ENCODE data around the gene MYBBP1A. TPM values are rescaled to one million over a fixed set of nuclear protein-coding genes. Genes with fewer than 3 reads are reported as not detected.

Gene MYBBP1A
- total and polyA plus RNA-seq, 2 of the 4 experiments (the other 2 are of a cell fraction), result 22.6 to 45.9 TPM

DNA sequence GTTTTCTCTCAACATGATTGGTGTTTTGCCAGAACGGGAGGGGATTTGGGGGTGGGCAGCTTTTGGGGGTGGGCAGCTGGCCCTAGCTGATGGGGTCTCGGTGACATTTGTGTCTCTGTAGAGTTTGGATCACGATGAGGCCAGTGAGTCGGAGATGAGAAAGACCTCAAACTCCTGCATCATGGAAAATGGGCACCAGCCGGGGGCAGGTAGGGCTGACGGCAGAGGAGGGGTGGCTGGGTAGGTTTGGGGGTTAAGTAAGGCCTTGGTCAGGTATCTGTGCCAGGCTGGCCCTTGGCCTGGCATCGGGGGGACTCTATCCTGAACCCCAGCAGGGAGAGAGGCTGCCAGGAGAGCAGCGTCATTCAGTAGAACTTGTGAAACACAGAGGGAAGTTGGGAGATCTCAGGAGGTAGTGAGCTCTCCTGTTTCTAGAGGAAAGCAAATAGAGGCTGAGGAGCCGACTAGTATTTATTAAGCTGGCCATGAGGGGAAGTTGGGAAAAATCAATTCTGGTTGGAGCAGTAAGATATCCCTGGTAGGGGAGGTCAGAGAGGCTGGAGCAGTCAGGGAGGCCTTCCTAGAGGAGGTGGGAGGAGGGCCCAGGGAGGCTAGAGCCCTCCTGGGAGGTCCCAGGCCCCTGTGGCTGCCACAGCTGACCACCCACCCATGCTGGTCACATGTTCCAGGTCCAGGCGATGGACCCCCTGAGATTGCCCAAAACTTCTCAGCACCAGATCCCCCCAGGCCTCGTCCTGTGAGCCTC is 37.2 kb upstream of the MYBBP1A start:
- Histone ChIP-seq H3K79me1 (ENCODE audit: low read depth in 1 of 2, low read length in 2 of 2) (no peaks in the 10 kb centered on the region), H3K56ac (ENCODE audit: extremely low read depth, insufficient read depth, low read length) (no peak overlapping the region), H3K23ac (ENCODE audit: low read depth, low read length) (no peak overlapping the region), H2AFZ (replicated peaks; ENCODE audit: low read length, poor library complexity) (no peak overlapping the region), H3K27me3 (ENCODE audit: control insufficient read depth, insufficient read depth, low read length) (peaks cover 40% of the 10 kb centered on the region), H3K4me1 (ENCODE audit: control insufficient read depth, insufficient read depth, low read length) (peaks cover 4% of the 10 kb centered on the region; the same call in 1 of the 2 replicates), H4K20me1 (ENCODE audit: insufficient read depth, low read length) (no peaks in the 10 kb centered on the region), H4K5ac (ENCODE audit: low read depth, low read length) (no peak overlapping the region), H3K14ac (replicated peaks; ENCODE audit: low read depth, low read length) (no peak overlapping the region), H3K4me2 (ENCODE audit: low read depth, low read length) (no peak overlapping the region), H2BK15ac (ENCODE audit: low read depth, low read length) (no peak overlapping the region), H2AK5ac (ENCODE audit: low read depth, low read length) (no peak overlapping the region), H3K9me1 (ENCODE audit: insufficient read depth, low read length) (no peaks in the 10 kb centered on the region), H3K27ac (ENCODE audit: insufficient read depth, low read length) (no peak overlapping the region), H4K8ac (ENCODE audit: low read depth in 2 of 2, low read length in 2 of 2) (no peak overlapping the region), H3K36me3 (ENCODE audit: control insufficient read depth, insufficient read depth, low read length) (no peaks in the 10 kb centered on the region), H4K91ac (ENCODE audit: insufficient read depth, low read depth, low read length) (no peak overlapping the region), H2BK120ac (ENCODE audit: low read depth, low read length) (no peak overlapping the region), H2BK20ac (ENCODE audit: low read depth, low read length) (no peak overlapping the region), H3K9me3 (ENCODE audit: control insufficient read depth, insufficient read depth, low read length) (no peaks in the 10 kb centered on the region), H3K9ac (ENCODE audit: low read depth, low read length) (no peak overlapping the region), H3K18ac (ENCODE audit: low read depth, low read length) (no peak overlapping the region), H3K4ac (ENCODE audit: low read depth, low read length) (no peak overlapping the region), H2BK5ac (ENCODE audit: low read depth, low read length, poor library complexity, severe bottlenecking) (no peak overlapping the region), H3K4me3 (ENCODE audit: insufficient read depth, low read depth, low read length) (no peak overlapping the region), H2AK9ac (replicated peaks; ENCODE audit: low read depth, low read length, poor library complexity) (no peak overlapping the region)
- POLR2A ChIA-PET (ENCODE audit: unreplicated experiment), result no interaction called here
- no peak for TF ChIP-seq CEBPB (IDR thresholded peaks at IDR 0.05; ENCODE audit: low read depth, low read length)
- TF ChIP-seq, protein P1, sequence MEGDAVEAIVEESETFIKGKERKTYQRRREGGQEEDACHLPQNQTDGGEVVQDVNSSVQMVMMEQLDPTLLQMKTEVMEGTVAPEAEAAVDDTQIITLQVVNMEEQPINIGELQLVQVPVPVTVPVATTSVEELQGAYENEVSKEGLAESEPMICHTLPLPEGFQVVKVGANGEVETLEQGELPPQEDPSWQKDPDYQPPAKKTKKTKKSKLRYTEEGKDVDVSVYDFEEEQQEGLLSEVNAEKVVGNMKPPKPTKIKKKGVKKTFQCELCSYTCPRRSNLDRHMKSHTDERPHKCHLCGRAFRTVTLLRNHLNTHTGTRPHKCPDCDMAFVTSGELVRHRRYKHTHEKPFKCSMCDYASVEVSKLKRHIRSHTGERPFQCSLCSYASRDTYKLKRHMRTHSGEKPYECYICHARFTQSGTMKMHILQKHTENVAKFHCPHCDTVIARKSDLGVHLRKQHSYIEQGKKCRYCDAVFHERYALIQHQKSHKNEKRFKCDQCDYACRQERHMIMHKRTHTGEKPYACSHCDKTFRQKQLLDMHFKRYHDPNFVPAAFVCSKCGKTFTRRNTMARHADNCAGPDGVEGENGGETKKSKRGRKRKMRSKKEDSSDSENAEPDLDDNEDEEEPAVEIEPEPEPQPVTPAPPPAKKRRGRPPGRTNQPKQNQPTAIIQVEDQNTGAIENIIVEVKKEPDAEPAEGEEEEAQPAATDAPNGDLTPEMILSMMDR (conservative IDR thresholded peaks at IDR 0.05; ENCODE audit: low read depth, low read length), result no peak
- TF ChIP-seq SMC3 (IDR thresholded peaks at IDR 0.05; ENCODE audit: low read depth, low read length), result no peak
- no peak for TF ChIP-seq MAZ (IDR thresholded peaks at IDR 0.05; ENCODE audit: borderline replicate concordance, low read depth, low read length)
- WGBS, 2 experiments (ENCODE audit: extremely low coverage in 2 of 2, insufficient read length in 1 of 2), result 64% methylated on average over 6 of the region's 11 CpGs; no CpG with 5 or more reads in 1 of the 2 experiments
- in situ Hi-C loops (cut with MboI; ENCODE audit: low sequenced_read_pairs) (no loop called here), intact Hi-C loops (cut with micrococcal nuclease) (no loop called here), dilution Hi-C loops (cut with HindIII; ENCODE audit: low sequenced_read_pairs, unreplicated experiment) (no loop called here)
- CTCF ChIA-PET, result no interaction called here
- BruUV-seq (replicated peaks), result no TSS peak
- no peak for ATAC-seq (ENCODE audit: low read depth)
- no peak for DNase-seq
